Activated effector memory CD4-positive, alpha-beta T cell treated with Interleukin-2 at 50 U/mL for 16 hours (primary cell): Measurements from ENCODE around the gene FLOT2.
"Not testable (repeated sequence)": the region's sequence is repeated elsewhere in the genome, so short reads cannot be mapped to it uniquely, and the experiment has no call there.

ENCODE experiments used
- DNase-seq: peaks from one replicate; pipeline ENCODE4 v3.0.0-alpha.2; 2020

Gene FLOT2, protein sequence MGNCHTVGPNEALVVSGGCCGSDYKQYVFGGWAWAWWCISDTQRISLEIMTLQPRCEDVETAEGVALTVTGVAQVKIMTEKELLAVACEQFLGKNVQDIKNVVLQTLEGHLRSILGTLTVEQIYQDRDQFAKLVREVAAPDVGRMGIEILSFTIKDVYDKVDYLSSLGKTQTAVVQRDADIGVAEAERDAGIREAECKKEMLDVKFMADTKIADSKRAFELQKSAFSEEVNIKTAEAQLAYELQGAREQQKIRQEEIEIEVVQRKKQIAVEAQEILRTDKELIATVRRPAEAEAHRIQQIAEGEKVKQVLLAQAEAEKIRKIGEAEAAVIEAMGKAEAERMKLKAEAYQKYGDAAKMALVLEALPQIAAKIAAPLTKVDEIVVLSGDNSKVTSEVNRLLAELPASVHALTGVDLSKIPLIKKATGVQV

DNA sequence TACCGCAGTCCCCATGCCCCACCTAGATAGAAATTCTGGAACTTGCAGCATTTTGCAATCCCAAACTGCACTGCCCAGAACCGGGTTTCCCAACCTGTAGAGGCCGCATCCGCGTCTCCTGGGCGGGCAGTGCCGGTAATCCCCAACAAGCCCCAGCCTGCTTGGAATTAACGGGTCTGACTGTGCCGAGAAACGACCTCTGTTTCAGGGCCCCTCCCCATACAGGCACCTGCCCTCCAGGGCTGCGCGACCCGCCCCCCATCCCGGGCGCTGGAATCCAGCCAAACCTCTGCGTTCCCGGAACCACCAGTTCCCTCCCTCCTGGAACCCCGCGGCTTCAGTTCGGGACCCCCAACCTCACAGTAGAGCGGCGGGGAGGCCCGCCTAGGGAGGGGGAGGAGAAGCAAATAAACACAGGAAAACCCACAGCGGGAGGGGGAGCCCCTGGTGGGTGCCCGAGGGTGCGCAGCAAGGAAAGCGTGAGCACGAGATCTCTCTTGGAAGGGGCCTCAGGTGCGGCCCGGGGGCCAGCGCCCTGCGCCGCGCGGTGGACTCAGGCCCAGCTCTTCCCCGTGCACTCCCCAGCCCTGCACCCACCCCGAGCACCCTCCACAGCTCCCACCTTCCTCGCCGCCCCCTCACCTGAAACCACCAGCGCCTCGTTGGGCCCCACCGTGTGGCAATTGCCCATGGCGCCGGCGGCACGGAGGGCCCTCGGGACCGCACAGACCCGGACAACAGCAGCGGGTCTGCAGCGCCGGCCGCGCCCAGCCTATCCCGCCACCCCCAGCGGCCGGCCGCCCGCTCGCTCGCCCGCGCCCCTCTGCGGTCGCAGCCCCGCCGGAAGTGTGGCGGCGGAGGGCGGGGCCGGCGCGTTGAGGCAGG is at the start of gene FLOT2:
Gene FLOT2, minus strand, starts transcription at position 850 of the 885 bp plus-strand sequence. Its CDS starts 159 bp downstream, at position 691.
- DNase-seq, result peak; percentile 64

- DNase-seq, result no peak
Measured at GRCh38 chr17:28946239-28946638, 48.7 kb upstream of the FLOT2 start.

DNA sequence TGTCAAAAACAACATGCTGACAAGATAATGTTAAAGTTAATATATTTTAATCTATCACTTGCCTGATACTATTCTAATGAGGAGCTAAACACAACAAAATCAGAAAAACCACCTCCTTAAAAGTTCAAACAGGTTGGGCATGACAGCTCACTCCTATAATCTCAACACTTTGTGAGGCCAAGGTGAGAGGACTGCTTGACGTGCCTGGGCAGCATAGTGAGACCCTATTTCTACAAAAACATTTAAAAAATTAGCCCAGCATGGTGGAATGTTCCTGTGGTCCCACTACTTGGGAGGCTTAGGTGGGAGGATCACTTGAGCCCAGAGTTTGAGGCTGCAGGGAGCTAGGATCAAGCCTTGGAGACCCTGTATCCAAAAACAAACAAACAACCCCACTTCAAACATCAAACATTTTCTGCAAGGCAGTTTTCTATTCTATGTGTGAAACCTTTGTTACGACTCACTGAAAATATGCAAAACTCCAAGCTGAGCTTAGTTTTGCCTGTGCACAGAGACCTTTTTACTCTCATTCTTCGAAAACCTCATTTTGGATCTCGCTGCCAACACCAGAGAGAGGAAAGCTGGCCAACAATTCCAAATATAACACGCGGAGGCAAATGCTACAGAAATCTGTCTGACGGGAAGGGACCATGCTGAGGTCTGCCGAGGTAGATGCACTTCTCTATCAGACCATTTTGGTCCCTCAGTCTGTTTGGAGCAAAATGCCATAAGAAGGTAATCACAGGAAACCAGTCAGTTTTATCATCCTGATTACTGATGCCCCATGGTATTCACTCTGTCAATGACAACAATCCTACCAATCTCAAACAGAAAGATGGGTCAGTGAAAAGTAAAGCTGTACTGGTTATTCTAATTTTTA is 47.6 kb upstream of the FLOT2 start:
- no peak for DNase-seq

DNA sequence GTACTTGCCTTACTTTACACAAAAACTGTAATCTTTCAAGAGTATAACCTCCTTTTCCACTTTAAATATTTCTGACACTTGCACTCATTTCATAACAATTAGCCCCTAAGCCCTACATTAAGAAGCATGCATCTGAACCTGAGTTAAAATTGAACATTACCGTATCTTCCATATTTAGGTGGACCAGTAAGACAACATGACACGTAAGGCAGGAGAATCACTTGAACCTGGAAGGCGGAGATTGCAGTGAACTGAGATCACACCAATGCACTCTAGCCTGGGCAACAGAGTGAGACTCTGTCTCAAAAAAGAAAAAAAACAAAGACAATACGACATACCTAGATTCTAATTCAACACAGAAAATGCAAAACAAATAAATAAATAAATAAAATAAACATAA is 46.8 kb upstream of the FLOT2 start:
- DNase-seq, result no peak

DNA sequence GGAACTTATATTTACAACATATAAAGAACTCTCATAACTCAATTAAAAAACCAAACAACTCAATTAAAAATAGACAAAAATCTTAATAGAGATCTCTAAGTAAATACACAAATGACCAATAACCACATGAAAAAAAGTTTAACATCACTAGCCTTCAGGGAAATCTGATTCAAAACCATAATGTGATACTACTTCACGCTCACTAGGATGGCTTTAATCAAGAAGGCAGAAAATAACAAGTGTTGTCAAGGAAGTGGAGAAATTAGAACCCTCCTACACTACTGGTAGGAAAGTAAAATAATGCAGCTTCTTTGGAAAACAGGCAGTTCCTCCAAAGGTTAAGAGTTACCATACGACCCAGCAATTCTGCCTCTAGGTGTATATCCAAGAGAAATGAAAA is 45.4 kb upstream of the FLOT2 start:
- DNase-seq, result no peak

DNA sequence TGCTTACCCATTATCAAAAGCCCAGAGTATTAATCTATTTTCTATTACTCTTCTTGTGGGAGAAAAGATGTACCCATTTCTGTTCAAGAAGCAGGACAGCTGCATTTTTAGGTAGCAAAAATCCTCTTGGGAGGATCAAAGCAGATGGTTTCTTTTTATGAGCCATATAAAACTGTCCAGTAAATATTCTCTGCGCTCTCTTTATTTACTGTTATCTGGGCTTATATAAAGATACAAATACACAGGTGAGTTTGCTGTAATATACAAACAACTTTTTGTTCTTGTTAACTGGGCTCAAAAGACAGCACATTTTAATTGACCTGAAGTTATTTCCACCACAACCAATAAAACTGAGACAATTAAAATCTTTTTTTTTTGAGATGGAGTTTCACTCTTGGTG is 43.7 kb upstream of the FLOT2 start:
- no peak for DNase-seq

- no peak for DNase-seq
Measured at GRCh38 chr17:28940675-28941074, 43.1 kb upstream of the FLOT2 start.

DNA sequence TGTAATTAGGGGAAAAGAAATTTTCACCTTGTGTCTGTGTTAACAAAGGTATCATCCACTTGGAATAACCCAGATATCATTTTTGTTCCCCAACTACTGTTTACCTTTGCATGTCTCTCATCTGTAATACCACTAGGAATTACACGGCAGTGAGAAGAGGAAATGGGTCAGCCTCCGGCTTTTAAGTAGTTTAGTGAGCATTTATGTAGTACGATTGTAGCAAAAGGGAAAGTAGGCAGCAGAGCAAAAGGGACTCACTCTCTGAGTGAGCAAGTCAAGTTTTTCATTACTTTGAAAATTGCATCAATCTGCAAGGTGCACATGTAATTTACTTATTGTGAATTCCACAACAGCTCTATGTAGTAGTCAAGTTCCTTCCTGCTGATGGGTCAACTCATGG is 42.6 kb upstream of the FLOT2 start:
- no peak for DNase-seq

DNA sequence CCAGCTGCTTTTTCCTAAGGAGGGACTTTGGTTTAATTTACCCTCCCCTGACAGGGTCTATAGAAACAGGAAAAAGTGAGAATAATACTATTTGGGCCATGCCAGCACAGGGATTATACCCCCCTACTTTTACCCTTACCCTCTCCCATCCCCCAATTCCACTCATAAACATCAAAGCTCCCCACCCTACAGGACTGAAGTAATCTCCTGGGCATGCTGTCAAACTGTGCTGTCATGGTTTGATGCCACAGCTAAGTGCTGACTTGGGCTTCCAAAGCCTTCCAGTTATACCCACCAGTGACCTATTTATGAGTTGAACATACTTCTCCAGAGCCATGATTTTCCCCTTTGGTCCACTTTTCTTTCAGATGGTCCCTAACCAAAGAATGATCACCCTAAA is 41.0 kb upstream of the FLOT2 start:
- no peak for DNase-seq

DNA sequence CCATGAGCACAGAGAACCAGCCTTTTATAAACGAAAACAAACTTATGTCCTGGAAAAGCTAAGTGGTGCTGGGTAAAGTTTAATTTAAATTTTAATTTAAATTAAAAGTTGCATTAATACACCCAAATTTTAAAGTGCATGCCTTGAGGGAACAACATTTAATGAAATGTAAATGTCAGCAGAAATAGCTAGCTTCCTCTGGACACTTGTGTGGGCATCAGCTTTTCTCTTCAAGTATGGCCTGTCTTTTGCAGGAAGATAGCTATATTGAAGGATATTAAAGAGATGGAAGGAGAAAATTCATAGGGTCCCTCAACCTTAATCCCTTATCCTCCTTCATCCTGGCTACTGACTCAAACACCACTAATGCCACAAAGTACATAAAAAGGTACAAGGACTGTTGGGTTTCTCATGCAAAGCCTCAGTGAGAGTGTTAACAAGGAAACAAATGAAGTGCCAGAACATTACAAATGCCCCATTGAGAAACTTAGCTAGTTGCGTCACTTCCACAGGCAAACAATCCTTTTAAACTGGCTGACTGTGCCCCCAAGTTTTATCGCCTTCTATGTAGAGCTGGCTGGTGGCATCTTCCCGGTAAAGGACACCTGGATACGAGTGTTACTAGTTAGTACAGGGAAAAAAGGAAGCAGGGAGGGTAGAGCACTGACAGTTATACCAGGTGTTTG is 39.7 kb upstream of the FLOT2 start:
- DNase-seq, result no peak

DNA sequence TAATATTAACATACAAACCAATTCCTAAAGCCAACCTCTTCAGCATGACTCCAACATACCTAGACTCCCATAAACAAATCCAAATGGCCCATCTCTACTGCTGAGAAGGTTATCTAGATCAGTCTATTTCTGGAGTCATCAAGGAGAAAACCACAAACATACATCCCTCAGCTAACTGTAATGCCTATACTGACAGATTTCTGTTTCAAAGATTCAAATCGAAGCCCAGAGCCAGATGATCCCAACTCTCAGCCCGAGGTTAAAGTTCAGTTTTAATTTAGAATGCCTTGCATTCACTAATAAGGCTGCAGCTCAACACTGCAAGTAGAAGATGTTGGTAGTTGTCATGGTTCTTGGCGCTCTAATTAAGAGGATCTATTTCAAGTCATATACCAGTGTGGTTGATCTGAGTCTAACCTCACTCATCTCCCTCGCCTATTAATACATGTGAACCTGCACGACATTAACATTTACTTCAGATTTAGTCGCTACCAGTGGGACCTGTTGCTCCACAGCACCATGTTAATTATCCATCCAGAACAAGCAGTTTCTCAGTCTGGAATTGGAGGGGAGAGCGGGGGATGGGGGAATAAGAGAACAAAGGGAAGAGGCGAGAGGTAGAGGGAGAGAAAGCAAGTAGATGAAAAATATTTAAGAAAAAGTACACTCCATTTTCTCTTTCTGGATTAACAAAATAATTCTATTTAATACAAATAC is 38.4 kb upstream of the FLOT2 start:
- no peak for DNase-seq

DNA sequence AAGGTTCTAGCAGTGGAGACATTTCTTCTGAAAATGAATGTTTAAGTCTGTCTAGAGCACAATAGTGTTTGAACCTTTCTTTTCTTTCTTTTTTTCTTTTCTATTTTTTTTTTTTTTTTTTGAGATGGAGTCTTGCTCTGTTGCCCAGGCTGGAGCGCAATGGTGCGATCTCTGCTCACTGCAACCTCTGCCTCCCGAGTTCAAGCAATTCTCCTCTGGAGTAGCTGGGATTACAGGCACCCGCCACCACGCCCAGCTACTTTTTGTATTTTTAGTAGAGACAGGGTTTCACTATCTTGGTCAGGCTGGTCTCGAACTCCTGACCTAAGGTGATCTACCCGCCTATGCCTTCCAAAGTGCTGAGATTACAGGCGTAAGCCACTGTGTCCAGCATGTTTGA is 37.0 kb upstream of the FLOT2 start:
- not testable (repeated sequence) for DNase-seq

- DNase-seq, result no peak
Measured at GRCh38 chr17:28929787-28930186, 32.3 kb upstream of the FLOT2 start.

DNA sequence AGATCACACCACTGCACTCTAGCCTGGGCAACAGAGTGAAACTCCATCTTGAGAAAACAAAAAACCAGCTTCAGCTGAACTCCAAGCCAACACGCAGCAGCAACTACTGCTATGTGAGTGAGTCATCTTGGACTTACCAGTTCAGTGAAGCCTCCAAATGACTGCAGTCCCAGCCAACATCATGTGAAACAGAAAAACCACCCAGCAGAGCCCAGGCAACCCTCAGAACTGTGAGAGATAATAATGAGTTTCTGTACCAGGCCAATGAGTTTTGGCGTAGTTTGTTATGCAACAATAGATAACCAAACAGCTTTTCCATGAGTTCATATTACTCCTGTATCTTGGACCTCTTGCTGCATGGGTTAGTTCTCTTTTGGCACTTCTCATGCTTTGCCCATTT is 30.5 kb upstream of the FLOT2 start:
- no peak for DNase-seq

DNA sequence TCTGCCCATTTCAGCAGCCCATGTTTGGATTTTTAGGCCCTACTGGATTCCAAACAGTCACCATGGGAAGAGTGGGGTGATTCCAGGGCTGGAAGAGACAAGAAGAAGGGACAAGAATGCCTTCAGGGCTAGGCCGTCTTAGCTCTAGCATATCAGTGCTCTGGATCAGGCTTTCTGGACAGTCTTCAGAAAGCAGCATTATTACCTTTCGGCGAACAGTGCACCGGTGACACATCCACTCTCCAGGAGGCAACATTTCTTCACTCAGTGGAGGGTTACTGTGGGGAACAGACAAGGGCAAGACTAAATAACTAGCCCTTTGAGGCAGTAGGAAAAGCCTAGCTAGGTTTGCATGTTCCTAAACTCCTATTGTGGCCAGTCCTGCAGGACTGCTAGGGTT is 29.3 kb upstream of the FLOT2 start:
- DNase-seq, result no peak

- DNase-seq, result no peak
Measured at GRCh38 chr17:28926366-28926765, 28.8 kb upstream of the FLOT2 start.

DNA sequence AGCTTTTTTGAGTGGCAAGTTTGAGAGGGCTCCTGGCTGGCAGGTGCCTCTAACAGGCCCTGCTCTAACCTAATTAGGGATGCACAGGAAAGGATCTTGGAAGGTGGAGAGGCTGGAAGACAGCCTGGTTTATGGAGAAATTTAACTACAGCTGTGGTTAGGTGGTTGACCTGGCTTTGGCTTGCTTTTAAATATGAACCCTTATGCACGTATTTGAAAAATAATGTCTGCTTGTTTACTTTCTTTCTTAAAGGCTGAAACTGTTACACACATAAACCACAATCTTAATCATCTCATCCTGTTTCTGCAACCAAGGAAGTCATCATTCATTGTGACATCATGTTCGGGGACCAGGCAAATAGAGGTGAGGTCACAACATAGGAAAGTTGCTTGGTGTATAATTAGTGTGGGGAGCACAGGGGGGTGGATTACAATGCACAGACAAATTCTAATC is 28.4 kb upstream of the FLOT2 start:
- DNase-seq, result peak; percentile 26

DNA sequence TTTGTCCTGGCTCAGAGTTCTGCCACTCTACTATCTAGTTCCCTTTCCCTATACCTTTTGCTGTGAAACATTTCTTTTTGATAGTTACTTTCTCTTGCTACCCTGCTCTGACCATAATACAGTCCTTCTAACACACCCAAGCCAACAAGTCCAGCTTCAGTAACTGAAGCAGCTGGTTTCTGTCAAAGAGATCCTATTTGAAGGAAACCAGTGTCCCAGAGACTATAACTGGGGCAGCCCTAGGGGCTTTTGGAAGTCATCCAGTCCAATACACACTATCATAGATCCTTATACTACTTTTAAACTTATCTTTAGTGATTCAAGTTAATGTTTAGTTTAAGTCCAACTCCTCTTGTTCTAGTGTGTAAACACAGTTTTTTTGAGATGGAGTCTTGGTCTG is 22.7 kb upstream of the FLOT2 start:
- DNase-seq, result no peak

DNA sequence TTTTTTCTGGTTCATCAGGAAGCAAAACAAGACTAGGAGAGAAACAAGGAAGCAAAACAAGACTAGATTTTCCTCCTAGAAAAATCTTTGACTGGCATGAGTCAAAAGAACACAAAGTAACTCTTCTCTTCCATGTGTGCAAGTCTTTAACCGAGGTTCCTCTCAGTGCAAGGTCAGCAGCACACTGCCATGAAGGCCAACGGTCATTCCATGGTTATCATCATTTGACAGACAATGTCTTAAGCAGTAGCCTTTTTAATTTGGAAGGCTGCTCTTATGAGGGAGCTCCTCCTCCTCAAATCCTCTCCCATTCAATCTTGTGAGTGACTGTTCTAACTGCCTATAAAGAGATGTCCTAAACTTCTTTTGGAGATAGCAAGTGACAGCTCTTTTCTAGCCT is 20.8 kb upstream of the FLOT2 start:
- no peak for DNase-seq

- no peak for DNase-seq
Measured at GRCh38 chr17:28917465-28917864, 19.9 kb upstream of the FLOT2 start.

DNA sequence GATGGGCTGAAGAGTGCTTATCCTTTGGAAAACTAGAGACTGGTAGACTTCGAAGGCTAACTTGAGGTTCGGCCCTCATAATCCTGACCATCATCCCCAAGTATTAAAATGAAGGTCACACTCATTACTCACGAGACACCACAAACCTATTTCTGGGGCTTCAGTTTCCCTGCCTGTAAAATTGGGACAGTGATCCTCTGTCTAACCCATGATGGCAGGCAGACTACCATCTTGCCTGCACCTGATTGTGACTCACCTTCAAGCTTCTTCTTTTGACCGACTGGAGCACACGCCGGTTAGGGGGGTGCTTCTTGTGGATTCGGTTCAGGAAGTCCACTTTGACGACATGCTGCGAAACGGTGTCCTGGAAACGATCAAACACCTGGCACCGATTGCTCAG is 19.5 kb upstream of the FLOT2 start:
- DNase-seq, result no peak
